NCI-H146 (cell line): ENCODE results near the gene IL2.

Source experiments
- DNase-seq: peaks from one replicate; lab custom pipeline; 2025; lab: John Stamatoyannopoulos, UW

IL2 gene

GRCh38 chr4:122456231-122457116, at the start of gene IL2:
TSS of gene IL2 (minus strand) at chr4:122456725. CDS start at chr4:122456440, 285 bp downstream.
- no peak for DNase-seq

- no peak for DNase-seq
Observed at GRCh38 chr4:122503214-122503613, 46.7 kb upstream of the IL2 start.

- DNase-seq = no peak
Observed at GRCh38 chr4:122500852-122501501, 44.5 kb upstream of the IL2 start.

GRCh38 chr4:122489061-122489460, 32.5 kb upstream of the IL2 start:
- DNase-seq = no peak

- no peak for DNase-seq
Observed at GRCh38 chr4:122483481-122483880, 27.0 kb upstream of the IL2 start.

- no peak for DNase-seq
Observed at GRCh38 chr4:122481766-122482405, 25.4 kb upstream of the IL2 start.

- DNase-seq = no peak
Observed at GRCh38 chr4:122480655-122481487, 24.3 kb upstream of the IL2 start.

GRCh38 chr4:122479935-122480416, 23.5 kb upstream of the IL2 start:
- no peak for DNase-seq

GRCh38 chr4:122476745-122477144, 20.2 kb upstream of the IL2 start:
- DNase-seq = no peak

- no peak for DNase-seq
Observed at GRCh38 chr4:122476126-122476525, 19.6 kb upstream of the IL2 start.

- DNase-seq = no peak
Observed at GRCh38 chr4:122475233-122475632, 18.7 kb upstream of the IL2 start.

- no peak for DNase-seq
Observed at GRCh38 chr4:122469457-122469856, 12.9 kb upstream of the IL2 start.

- no peak for DNase-seq
Observed at GRCh38 chr4:122458625-122459024, 2.1 kb upstream of the IL2 start.

- DNase-seq = no peak
Observed at GRCh38 chr4:122453384-122453995, 3.0 kb downstream of the IL2 start.

GRCh38 chr4:122450847-122451246, 5.7 kb downstream of the IL2 start:
- no peak for DNase-seq

GRCh38 chr4:122434285-122434684, 22.2 kb downstream of the IL2 start:
- DNase-seq = no peak

- no peak for DNase-seq
Observed at GRCh38 chr4:122431351-122431750, 25.2 kb downstream of the IL2 start.

GRCh38 chr4:122423246-122423645, 33.3 kb downstream of the IL2 start:
- no peak for DNase-seq

- DNase-seq = no peak
Observed at GRCh38 chr4:122412547-122412946, 44.0 kb downstream of the IL2 start.

GRCh38 chr4:122403861-122404260, 52.7 kb downstream of the IL2 start:
- no peak for DNase-seq
